Coronary artery (tissue), 2 donors: ENCODE data around the gene ZNF285.

Source experiments
- DNase-seq: peaks from one replicate; pipeline ENCODE4 v3.0.0-alpha.2; 2017; ENCODE audit warnings: low spot score
- H3K27ac ChIP-seq, 2 donors: fragments of 200-600 bp; sonication (generic); one replicate each; pipeline ENCODE4 v1.5.1; 2016 to 2019
- H3K4me3 ChIP-seq: fragments of 200-600 bp; sonication (generic); 2 replicates; pipeline ENCODE4 v1.5.1; 2016; ENCODE audit warnings: mild to moderate bottlenecking, moderate library complexity
- TF ChIP-seq, protein P1 (sequence below): fragments of 200-600 bp; sonication (generic); IDR thresholded peaks from one replicate; pipeline ENCODE4 v1.5.1; 2019; ENCODE audit warnings: antibody characterized with exemption

The ZNF285 gene

DNA sequence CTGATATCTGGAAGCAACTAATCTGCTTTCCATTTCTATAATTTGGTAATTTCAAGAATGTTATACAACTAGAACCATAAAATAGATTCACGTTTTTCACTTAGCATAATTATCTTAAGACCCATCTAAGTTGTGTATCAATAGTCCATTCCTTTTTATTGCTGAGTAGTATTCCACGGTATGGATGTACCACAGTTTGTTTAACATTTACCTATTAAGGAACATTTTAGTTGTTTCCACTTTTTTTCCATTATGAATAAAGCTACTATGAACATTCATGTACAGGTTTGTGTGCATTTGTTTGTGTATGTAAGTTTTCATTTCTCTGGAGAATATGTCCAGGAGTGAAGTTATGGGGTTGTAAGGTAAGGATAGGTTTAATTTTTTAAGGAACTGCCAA is 26.6 kb downstream of the ZNF285 start:
- DNase-seq = no peak
- no peak overlapping the region for H3K27ac ChIP-seq
- TF ChIP-seq, protein P1, sequence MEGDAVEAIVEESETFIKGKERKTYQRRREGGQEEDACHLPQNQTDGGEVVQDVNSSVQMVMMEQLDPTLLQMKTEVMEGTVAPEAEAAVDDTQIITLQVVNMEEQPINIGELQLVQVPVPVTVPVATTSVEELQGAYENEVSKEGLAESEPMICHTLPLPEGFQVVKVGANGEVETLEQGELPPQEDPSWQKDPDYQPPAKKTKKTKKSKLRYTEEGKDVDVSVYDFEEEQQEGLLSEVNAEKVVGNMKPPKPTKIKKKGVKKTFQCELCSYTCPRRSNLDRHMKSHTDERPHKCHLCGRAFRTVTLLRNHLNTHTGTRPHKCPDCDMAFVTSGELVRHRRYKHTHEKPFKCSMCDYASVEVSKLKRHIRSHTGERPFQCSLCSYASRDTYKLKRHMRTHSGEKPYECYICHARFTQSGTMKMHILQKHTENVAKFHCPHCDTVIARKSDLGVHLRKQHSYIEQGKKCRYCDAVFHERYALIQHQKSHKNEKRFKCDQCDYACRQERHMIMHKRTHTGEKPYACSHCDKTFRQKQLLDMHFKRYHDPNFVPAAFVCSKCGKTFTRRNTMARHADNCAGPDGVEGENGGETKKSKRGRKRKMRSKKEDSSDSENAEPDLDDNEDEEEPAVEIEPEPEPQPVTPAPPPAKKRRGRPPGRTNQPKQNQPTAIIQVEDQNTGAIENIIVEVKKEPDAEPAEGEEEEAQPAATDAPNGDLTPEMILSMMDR = no peak
- H3K4me3 ChIP-seq = no peak overlapping the region

GRCh38 chr19:44371815-44372480 is 29.5 kb downstream of the ZNF285 start:
- no peak for DNase-seq
- H3K27ac ChIP-seq = no peak overlapping the region
- TF ChIP-seq, protein P1 = no peak
- no peak overlapping the region for H3K4me3 ChIP-seq

DNA sequence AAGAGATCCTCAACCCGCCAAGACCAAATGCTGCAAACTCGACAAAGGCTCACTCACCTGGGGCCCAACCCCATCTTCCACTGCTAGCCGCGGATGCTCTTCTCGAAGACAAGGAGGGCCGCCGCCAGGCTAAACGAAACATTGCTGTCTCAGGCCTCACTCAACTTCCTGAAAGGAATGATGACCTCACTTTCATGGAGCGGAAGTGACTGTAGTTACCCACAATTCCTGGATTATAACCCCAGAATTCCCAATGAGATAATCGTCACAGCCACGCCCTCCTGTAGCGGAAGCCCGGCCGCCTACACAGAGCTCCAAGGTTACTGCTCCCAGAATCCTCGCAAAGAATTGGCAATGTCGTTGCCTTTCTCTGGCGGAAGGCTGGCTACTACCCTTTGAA is 34.4 kb downstream of the ZNF285 start:
- Histone ChIP-seq H3K4me3 (no peak overlapping the region), H3K27ac (no peak overlapping the region)
- DNase-seq = no peak
- TF ChIP-seq, protein P1 = no peak

- peak; percentile 87 for DNase-seq
- Histone ChIP-seq H3K27ac (peak within 1 kb of the TSS; percentile 51 to 75), H3K4me3 (peak within 1 kb of the TSS; percentile 78)
- TF ChIP-seq, protein P1 = no peak
Measured at GRCh38 chr19:44356383-44357111, 44.9 kb downstream of the ZNF285 start, which contains the start of gene ZNF112. Gene ZNF112 (minus strand): TSS chr19:44356680. CDS start chr19:44340539, 16,141 bp downstream.

GRCh38 chr19:44346556-44346955 is 54.9 kb downstream of the ZNF285 start:
- H3K4me3 ChIP-seq = no peak overlapping the region
- no peak overlapping the region for H3K27ac ChIP-seq
- DNase-seq = no peak
- TF ChIP-seq, protein P1 = no peak

DNA sequence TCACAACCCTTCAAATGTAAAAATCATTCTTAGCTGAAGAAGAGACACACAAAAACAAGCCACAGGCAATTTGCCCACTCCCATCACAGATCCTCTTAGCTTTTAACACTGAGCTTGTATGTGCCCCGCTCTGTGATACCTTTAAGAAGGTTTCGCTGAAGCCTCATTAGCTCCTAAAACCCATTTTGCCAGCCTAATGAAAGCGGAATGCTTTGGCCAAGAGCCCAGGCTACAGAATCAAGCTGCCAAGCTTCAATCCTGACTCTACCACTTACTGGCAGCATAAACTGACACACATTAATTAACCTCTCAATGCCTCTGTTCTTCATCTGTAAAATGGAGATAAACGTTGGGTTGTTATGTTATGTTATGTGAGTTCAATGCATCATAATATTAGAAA is 55.4 kb downstream of the ZNF285 start:
- no peak overlapping the region for H3K4me3 ChIP-seq
- TF ChIP-seq, protein P1 = no peak
- DNase-seq = no peak
- H3K27ac ChIP-seq = no peak overlapping the region

- no peak overlapping the region for H3K27ac ChIP-seq
- TF ChIP-seq, protein P1 = no peak
- no peak overlapping the region for H3K4me3 ChIP-seq
- no peak for DNase-seq
Measured at GRCh38 chr19:44344255-44344654, 57.2 kb downstream of the ZNF285 start.
